SKM-1 (cell line): Measurements from ENCODE around the gene DPP10.
"Not testable (repeated sequence)": the region's sequence is repeated elsewhere in the genome, so short reads cannot be mapped to it uniquely, and the experiment has no call there.

Experiments used
- DNase-seq: peaks from one replicate; lab custom pipeline; 2025; ENCODE audit not compliant: unreplicated experiment; lab: John Stamatoyannopoulos, UW

DPP10 gene

GRCh38 chr2:114937366-114937930, 495.0 kb downstream of the DPP10 start:
- no peak for DNase-seq

- DNase-seq: no peak
Measured at GRCh38 chr2:114940785-114941458, 498.5 kb downstream of the DPP10 start.

GRCh38 chr2:114949228-114949804, 506.9 kb downstream of the DPP10 start:
- DNase-seq: no peak

GRCh38 chr2:114960389-114960788, 517.9 kb downstream of the DPP10 start:
- no peak for DNase-seq

- DNase-seq: no peak
Measured at GRCh38 chr2:114962532-114962931, 520.1 kb downstream of the DPP10 start.

GRCh38 chr2:114968748-114969400, 526.4 kb downstream of the DPP10 start:
- DNase-seq: no peak

GRCh38 chr2:115004321-115004720, 561.9 kb downstream of the DPP10 start:
- not testable (repeated sequence) for DNase-seq

- no peak for DNase-seq
Measured at GRCh38 chr2:115011721-115012120, 569.3 kb downstream of the DPP10 start.

GRCh38 chr2:115022013-115022412, 579.6 kb downstream of the DPP10 start:
- not testable (repeated sequence) for DNase-seq

GRCh38 chr2:115034801-115035200, 592.4 kb downstream of the DPP10 start:
- no peak for DNase-seq

GRCh38 chr2:115036818-115037217, 594.4 kb downstream of the DPP10 start:
- no peak for DNase-seq

- no peak for DNase-seq
Measured at GRCh38 chr2:115057473-115057872, 615.0 kb downstream of the DPP10 start.

GRCh38 chr2:115070002-115070401, 627.6 kb downstream of the DPP10 start:
- DNase-seq: no peak

- no peak for DNase-seq
Measured at GRCh38 chr2:115071534-115071933, 629.1 kb downstream of the DPP10 start.

- no peak for DNase-seq
Measured at GRCh38 chr2:115075800-115076199, 633.4 kb downstream of the DPP10 start.

- DNase-seq: no peak
Measured at GRCh38 chr2:115077626-115078025, 635.2 kb downstream of the DPP10 start.

GRCh38 chr2:115083225-115083624, 640.8 kb downstream of the DPP10 start:
- DNase-seq: no peak

- no peak for DNase-seq
Measured at GRCh38 chr2:115083711-115084110, 641.3 kb downstream of the DPP10 start.

GRCh38 chr2:115084446-115084845, 642.0 kb downstream of the DPP10 start:
- DNase-seq: no peak

- DNase-seq: not testable (repeated sequence)
Measured at GRCh38 chr2:115086051-115086620, 643.7 kb downstream of the DPP10 start.

GRCh38 chr2:115094441-115094840, 652.0 kb downstream of the DPP10 start:
- no peak for DNase-seq

- no peak for DNase-seq
Measured at GRCh38 chr2:115105966-115106365, 663.5 kb downstream of the DPP10 start.
